Glomerular visceral epithelial cell (primary cell): ENCODE results near the gene SLC16A6.
"Not testable (repeated sequence)": the region's sequence is repeated elsewhere in the genome, so short reads cannot be mapped to it uniquely, and the experiment has no call there.

Source experiments
- DNase-seq: peaks from one replicate; pipeline ENCODE4 v3.0.0-alpha.2; 2016; ENCODE audit errors: extremely low spot score

Gene SLC16A6, protein sequence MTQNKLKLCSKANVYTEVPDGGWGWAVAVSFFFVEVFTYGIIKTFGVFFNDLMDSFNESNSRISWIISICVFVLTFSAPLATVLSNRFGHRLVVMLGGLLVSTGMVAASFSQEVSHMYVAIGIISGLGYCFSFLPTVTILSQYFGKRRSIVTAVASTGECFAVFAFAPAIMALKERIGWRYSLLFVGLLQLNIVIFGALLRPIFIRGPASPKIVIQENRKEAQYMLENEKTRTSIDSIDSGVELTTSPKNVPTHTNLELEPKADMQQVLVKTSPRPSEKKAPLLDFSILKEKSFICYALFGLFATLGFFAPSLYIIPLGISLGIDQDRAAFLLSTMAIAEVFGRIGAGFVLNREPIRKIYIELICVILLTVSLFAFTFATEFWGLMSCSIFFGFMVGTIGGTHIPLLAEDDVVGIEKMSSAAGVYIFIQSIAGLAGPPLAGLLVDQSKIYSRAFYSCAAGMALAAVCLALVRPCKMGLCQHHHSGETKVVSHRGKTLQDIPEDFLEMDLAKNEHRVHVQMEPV

DNA sequence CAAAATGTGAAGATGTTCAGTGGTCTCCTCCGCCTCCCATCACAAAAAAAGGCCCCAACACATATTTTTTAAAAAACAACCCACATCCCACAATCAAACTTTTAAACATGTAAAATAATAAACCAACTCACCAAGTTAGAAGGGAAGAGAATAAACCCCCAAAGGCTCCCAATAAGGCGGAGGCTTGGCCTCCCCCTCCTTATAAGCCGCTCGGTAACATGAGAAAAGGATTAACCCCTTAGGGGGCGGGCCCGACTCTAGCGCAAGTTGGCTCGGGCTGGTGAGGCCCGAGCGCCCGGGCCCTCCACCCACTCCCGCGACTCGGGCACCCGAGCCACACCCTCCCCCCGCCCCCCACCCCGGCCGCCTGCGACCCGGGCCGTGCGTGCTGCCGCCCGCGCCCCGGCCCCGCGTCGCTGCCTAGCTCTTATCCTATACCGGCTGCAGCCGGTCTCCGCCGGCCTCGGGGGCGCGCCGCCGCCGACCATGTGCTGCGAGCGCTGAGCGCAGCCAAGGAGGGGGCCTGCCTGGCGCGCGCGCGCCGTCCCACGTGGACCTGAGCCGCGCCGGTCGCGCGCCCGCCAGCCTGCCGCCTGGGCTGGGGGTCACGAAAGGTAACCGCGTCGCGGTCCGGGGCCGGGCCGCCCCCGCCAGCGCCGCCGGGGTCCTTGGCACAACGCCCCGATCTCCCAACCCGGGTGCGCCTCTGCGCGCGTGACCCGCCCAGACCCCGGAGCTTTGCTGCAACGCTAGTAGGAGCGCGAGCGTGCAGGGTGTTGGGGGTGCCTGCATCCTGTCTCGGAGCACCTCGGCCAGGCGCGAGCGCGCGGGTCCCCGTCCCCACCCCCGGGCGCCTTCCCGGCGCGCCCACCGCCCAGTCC lies at the start of gene SLC16A6, which contains the start of gene ARSG:
Gene SLC16A6, minus strand, starts transcription at position 173 of the 881 bp plus-strand sequence. CDS start 12,807 bp downstream, outside the sequence.
Gene ARSG, plus strand, starts transcription at position 541 of the 881 bp plus-strand sequence. CDS start 15,999 bp downstream, outside the sequence.
- DNase-seq: peak; percentile 78

DNA sequence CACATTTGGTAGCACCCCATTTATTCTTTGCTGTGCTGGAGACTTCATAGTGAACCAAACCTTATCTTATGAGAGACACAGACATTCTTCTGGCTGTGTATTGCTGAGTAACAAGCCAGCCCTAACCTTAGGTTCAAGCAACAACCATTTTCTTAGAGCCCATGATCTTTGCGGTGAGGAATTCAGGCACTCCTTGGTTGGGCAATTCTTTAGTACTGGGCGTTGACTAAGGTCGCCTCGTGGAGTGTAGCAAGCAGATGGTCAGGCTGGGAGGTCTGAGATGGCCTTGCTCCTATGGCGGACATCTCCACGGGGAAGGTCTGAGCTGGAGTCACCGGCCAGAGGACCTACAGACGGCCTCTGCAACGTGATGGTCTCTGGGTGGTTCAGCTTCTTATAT lies 43.5 kb upstream of the SLC16A6 start:
- DNase-seq: no peak

DNA sequence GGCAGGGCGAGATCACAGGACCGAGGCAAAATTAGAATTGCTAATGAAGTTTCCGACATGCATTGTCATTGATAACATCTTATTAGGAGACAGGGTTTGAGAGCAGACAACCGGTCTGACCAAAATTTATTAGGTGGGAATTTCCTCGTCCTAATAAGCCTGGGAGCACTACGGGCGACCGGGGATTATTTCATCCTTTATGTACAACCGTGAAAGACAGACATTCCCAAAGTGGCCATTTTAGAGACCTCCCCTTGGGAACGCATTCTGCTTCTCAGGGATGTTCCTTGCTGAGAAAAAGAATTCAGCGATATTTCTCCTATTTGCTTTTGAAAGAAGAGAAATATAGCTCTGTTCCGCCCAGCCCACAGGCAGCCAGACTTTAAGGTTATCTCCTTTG lies 41.0 kb upstream of the SLC16A6 start:
- DNase-seq: not testable (repeated sequence)

DNA sequence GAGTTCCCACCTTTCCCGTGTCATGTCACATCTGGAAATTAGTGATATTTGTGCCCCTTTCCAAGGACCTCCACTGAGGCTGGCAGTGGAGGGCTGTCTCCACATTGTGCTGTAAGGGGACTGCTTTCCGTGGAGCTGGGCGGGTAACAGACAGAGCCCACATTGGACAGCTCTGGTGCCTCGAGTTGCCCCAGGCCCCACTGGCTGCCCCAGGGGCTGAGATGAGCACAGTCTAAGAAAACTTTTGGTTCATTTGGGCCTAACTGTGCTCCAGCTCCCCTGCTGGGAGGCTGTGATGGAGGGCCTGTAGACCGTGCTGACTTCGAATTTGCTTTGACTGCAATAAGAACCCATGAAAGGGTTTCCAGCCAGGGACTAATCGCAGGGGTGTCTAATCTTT lies 38.4 kb upstream of the SLC16A6 start:
- no peak for DNase-seq

DNA sequence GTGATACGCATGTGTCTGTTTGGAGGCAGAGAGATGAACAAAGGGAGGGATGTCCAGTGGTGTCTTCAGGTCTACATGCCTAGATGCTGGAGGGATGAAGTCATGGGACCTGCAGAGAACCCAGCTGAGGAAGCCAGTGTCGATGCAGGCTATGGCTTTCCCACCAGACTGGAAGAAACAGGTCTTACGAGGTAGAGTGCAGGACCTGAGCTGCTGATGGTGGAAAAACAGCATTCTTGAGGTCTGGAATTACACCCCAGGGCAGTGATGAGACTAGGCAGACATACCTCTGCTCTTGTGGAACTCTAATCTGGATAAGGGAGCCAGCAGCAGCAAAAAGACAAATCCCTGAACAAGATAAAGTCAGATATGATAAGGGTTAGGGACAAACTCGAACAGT lies 37.7 kb upstream of the SLC16A6 start:
- DNase-seq: no peak

DNA sequence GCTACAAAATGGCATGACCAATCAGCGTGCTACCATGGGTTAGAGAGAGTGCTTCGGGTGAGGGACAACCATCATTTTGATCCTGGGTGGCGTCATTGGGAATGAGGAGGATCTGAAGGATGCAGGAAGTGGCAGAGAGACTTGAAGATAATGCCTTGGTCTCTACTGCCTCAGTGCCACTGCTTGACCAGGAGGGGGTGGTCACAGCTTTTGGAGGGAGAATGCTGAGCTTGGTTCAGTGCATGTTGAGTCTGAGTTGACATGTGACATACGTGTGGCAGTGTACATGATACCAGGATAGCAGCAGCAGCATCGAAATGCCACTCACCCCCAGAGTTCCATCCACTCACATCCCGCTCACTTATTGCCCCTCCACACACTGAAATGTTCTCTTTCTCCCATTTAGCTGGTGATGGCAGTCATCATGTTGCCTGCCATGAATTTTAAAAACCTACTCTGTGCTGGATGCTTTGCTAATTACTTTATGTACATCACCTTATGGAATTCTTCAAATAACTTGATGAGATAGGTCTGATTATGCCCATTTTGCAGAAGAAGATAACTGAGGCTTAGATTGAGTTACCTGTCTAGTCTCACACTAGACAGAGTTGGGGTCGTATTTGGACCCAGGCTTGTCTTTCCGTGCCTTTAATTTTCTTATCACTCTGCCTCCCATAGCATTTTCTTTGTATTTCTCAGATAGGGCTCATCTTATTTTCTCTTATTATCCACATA lies 37.1 kb upstream of the SLC16A6 start:
- no peak for DNase-seq

DNA sequence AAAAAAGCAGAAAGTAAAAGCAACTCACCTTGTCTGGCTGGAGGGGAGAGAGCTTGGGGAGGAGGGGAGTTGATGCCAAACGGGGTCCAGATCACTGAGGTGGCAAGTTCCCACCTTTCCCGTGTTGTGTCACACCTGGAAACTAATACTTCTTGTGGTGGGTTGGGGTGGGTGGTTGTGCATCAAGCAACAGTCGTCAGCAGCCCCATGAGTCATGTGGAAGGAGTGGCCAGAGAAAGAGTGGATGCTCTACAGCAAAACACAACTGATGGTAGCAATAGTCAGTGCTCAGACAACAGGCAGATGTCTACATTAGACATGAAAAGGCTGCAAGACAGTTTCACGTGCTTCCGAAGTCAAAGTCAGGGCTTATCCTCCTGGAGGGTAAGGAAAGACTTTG lies 35.8 kb upstream of the SLC16A6 start:
- no peak for DNase-seq

DNA sequence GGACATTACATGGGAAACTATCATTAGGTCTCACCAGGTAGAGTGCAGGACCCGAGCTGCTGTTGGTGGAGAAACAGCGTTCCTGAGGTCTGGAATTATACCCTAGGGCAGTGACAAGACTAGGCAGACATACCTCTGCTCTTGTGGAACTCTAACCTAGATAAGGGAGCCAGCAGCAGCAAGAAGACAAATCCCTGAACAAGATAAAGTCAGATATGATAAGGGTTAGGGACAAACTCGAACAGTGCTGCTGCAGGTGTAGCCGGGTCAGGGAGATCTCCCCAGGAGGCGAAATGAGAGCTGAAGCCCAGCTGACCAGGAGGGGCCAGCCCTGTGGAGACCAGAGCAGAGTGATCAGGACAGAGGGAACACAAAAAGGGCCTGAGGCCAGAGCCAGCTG lies 35.0 kb upstream of the SLC16A6 start:
- DNase-seq: no peak

DNA sequence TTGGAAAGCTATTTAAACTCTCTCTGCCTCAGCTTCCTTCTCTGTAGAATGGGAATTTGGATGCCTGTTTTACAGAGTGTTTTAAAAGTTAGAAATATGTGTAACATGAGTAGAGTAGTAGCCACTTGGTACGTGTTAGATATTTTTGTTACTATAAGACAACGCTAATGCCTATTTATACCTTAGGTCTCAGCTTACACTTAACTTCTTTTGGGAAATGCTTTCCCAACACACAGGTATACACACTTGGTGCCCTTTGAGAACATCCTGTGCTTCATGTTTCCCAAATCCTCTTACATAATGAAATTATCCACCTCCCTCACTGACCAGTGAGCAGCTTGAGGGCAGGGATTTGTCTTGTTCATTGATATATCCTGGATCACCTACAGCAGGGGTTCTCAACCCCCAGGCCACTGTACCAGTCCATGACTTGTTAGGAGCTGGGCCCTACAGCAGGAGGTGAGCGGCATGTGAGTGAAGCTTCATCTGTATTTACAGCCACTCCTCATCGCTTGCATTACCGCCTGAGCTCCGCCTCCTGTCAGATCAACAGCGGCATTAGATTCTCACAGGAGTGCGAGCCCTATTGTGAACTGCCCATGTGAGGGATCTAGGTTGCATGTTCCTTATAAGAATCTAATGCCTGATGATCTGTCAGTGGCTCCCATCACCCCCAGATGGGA lies 33.9 kb upstream of the SLC16A6 start:
- DNase-seq: no peak

DNA sequence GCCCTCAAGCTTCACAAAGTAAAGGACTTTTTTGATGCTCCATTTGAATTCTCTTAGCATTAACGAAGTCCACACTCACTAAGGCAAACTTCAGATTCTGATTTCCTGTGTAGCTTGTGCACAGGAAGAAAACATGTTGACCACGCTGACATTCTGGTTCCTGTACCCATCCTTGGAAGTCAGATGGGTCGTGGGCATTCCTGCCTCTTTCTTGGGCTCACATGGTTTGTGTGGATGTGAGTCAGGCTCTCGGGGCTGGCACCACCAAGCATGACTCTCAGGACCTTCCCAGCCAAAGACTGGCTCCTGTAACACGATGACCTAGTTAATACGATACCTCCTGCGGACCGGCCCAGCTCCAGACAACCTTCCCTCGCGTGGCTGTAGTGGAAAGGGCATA lies 33.2 kb upstream of the SLC16A6 start:
- DNase-seq: no peak

DNA sequence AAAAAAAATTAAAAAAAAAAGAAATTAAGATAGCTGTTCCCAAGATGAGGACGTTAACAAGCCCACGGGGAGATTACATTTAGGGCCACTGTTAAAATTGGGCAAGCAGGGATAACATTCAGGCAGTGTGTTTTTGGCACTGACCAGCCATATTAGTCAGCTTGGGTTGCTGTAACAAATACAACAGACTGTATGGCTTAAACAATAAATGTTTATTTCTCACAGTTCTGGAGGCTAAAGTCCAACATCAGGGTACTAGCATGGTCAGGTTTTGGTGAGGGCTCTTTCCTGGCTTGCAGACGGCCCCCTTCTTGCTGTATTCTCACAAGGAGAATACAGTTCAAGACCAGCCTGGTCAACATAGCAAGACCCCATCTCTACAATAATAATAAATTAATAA lies 31.7 kb upstream of the SLC16A6 start:
- DNase-seq: no peak

DNA sequence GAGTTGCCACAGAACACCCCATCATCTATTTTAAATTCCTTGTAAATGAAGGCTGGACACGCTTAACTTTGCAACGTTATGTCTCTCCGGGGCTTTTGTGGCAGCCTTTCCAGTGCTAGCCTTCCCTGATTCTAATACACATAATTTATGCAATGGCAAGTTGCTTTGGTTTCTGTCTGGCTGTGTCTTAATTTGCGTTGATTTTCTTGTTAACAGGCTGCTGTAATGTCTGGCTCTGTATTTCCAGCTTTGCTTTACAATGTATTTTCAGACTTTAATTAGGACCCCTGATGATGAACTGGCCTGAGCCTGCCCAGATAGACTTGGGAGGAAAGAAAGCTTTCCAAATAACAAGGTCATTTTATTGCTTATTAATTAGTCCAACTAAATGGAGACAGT lies 30.6 kb upstream of the SLC16A6 start:
- no peak for DNase-seq

DNA sequence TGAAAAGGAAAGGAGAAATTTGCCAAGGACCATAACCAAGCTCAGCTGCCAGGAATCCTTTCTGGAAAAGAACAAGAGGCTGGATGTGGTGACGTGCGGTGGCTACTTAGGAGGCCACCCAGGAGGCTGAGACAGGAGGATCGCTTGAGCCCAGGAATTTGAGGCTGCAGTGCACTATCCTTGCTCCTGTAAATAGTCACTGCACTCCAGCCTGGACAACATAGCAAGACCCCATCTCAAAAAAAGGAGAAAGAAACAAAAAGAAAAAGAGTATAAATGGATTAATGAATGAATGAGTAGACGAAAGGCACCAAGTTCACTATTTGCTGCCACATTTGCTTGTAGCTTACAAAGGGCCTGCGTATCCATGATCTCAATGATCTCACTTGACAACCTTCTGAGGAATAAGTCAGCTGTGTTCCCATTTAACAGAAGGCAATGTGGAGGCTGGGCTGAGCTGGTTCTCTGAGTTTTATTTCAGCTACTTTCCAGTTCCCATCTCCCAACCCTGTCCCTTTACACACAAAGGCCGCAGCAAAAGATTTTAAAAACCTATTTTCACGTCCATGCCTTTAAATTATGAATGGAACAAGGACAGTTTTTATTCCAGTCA lies 30.1 kb upstream of the SLC16A6 start:
- no peak for DNase-seq

DNA sequence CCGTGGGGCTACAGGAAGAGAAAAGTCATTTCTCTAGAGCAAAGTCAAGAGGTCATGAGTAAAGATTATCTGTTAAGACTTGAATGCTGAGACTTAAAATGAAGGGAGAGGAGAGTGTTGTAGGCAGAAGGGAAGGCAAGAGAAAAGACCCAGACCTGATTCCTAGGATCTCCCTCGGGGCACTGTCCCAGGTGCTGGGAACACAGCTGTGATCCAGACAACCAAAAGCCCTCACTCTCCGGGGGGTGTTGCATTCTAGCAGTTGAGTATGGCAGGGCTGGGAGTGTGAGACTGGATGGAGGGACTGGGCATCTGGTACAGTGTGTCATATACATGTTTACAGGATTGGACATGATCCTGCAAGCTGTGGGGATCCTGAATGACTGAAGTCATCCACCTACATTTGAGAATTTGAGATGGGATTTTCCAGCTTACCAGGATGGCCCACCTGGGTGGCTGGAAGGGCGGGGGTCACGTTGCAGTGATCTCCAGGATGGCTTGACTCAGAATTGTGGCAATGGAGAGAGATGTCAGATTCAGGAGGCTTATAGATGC lies 29.5 kb upstream of the SLC16A6 start:
- DNase-seq: no peak

DNA sequence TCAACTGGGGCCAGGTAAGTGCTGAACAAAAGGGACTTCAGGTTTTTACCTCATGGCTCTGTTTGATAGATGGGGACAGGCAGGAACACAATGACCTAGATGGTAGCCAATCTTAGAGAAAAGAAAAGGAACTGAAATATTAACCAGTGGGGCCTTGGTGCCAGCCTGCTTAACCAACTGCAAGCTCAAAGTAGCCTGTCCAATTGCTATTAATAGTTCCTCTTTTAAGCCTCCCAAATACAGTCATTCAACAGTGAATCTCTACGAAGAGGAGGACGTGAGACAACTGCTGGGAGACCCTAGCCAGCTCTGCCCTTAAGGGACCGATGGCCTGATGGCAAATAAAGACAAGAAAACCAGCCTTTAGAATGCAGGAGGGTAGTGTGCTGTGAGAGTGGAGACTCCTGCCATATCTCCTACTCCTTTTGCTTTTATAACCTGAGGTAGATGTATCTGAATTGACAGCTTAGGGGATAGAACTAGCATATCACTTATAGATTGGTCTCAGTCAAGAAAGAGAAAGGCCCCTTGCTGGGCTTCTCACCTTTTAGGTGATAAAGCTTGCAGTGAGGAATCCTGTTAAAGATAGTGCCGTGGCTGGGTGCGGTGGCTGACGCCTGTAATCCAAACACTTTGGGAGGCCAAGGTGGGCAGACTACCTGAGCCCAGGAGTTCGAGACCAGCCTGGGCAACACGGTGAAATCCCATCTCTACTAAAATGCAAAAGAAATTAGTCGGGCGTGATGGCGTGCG lies 28.7 kb upstream of the SLC16A6 start:
- no peak for DNase-seq

DNA sequence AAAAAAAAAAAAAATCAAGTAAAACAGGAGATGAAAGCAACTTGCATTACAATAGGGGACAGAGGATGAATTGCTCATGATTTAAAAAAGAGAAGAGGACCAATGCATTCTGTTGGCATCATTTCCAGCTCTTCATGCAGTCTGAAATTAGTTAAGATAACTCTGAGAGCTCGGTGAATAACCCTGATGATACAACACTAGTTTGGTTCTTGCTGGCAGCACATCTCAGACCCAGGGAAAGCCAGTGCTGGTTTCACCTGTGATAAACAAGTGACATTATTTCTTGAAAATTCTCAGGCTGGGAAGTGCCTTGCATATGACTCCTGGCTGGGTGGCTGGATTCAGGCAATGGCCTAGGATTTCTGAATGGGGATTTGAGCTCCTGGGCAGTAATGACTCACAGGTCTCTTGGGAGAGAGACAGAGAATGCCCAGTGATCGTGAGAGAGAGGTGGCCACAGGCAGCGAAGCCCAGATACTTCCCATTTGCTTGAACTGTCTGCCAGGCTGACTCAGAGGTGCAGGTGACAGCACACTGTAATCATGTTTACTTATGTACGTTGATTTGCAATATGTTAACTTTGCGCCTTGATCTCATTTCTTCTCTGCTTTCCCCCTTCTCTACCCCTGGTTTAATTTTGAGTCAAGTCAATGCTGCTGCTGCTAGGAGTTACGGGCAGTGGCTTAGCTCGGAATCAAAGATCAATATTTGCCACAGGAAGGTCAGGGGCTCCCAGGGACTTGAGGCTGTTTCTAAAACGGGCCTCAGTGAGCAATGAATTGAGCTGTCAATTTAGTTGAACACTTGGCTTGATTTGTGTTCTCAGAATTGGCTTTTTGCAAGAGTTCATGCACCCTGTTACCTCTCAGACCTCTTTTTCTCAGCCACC lies 27.4 kb upstream of the SLC16A6 start:
- peak; percentile 80 for DNase-seq

DNA sequence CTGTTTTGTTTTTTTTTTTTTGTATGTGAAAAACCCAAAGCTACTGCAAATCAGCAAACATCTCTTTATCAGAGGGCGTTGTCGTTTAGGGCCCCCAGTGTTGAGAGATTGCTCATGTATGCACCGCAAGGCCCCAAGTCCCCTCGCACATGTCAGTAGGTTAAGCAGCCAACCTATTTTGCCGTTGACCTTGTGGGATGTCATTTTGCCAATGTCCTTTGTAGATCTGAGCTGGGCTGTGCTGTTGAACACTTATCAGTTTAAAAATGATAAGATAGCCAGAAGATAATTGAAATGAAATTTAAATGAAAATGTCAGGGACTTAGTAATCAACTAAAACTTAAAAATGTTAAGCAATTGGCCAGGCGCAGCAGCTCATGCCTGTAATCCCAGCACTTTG lies 26.5 kb upstream of the SLC16A6 start:
- DNase-seq: no peak

DNA sequence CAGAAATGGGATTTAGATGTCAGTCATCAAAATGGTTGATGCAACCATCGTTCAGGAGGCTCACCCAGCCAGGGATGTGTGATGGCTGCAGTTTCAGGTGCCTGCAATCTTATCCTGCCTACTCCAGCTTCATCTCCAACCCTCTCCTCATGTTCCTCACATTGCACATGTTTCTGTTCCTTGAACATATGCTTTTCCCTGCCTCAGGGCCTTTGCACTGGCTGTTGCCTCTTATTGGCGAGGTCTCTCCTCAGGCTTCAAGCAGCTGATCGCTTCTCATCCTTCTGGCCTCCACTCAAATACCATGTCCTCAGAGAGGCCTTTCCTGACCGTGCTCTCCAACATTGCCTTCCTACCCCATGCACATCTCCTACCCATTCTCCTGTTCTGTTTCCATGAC lies 25.0 kb upstream of the SLC16A6 start:
- no peak for DNase-seq
